Choroid plexus epithelial cell (primary cell): ENCODE data around the gene PIEZO1.

Source experiments
- DNase-seq: peaks from one replicate; pipeline ENCODE4 v3.0.0-alpha.2; 2010; ENCODE audit warnings: low read depth
- H3K4me3 ChIP-seq: 2 replicates; pipeline ENCODE4 v1.5.1; 2011; ENCODE audit warnings: low read depth, mild to moderate bottlenecking, control low read depth, low read length, moderate library complexity
- CTCF ChIP-seq: conservative IDR thresholded peaks from 2 replicates; pipeline ENCODE4 v1.5.1; 2011; ENCODE audit warnings: low read depth, mild to moderate bottlenecking, control low read depth, inconsistent platforms, low read length, moderate library complexity

The PIEZO1 gene

DNA sequence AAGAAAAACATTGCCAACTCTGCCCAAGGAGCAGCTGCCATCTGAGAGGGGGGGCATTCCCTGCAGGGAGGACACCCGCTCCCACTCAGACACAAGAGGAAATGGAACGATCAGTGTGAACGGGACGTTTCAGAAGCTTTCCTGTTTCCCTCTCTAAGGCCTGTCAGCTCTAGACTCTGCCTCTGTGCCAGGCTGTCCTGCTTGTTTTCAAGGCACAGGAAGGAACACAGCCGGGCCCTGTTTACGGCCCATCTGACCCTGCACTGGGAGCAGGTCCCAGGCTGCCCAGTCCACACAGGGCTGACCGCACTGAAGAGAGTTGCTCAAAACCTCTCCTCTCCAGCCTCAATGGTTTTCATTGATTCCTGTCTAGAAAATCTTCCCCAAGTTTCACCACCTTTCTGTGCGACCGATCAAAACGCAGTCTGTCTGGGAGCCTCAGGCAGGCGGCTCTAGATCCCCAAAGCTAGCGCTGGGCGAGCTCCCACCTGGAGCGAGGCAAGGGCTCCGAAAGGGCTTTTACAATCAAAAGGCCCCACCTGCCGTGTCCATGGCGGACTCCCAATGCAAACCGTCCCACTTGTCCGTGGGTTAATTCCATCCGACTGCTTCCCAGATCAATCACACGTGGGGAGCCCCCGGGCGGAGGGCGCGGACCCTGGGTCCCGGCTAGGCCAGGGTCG is 1.5 kb downstream of the PIEZO1 start:
- no peak for TF ChIP-seq CTCF
- peak; percentile 35 for DNase-seq
- H3K4me3 ChIP-seq, result peak overlapping the region; percentile 65

DNA sequence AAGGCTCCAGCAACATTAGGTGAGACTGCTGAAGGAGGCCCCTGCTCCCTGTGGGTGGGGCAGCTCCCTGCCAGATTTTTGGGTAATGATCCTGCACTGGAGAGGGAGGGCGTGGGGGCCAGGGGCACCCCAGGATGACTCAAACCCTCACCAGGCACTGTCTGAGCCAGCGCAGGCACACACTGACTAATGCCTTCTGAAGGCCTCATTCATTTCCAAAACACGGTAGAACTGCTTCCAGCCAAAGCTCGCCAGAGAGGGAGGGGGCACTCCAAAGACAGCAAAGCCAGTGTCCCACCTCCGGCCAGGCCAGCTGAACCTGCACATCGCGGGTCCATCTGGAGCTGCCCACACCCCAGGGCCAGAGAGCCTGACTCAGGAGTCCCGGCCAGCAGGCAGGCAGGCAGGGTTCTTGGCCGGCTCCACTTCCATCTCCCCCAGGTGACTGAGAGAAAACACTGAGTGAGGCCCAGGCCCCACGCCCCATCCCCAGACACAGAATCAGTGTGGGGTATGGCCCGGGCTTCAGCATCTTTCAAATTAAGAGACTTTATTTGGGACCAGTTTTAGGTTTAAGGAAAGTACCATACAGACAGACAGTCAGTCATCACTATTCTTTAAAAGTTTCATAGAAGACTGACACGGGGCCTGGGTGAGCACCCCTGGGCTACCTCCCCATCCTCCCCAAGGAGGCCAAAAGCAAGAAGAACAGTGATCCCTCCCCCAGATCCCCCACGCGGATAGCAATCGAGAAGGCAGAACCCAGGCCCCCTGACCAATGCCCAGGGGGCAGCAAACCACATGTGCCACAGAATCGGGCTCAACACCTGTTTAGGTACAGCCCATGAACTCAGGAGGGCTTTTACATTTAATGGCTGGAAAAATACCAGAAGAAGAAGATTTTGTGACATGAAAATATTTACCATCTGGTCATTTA is 2.3 kb downstream of the PIEZO1 start:
- TF ChIP-seq CTCF, result no peak
- peak overlapping the region; percentile 5 for H3K4me3 ChIP-seq
- peak; percentile 39 for DNase-seq

GRCh38 chr16:88781140-88782077 is 3.6 kb downstream of the PIEZO1 start:
- DNase-seq, result no peak
- H3K4me3 ChIP-seq, result no peak overlapping the region

DNA sequence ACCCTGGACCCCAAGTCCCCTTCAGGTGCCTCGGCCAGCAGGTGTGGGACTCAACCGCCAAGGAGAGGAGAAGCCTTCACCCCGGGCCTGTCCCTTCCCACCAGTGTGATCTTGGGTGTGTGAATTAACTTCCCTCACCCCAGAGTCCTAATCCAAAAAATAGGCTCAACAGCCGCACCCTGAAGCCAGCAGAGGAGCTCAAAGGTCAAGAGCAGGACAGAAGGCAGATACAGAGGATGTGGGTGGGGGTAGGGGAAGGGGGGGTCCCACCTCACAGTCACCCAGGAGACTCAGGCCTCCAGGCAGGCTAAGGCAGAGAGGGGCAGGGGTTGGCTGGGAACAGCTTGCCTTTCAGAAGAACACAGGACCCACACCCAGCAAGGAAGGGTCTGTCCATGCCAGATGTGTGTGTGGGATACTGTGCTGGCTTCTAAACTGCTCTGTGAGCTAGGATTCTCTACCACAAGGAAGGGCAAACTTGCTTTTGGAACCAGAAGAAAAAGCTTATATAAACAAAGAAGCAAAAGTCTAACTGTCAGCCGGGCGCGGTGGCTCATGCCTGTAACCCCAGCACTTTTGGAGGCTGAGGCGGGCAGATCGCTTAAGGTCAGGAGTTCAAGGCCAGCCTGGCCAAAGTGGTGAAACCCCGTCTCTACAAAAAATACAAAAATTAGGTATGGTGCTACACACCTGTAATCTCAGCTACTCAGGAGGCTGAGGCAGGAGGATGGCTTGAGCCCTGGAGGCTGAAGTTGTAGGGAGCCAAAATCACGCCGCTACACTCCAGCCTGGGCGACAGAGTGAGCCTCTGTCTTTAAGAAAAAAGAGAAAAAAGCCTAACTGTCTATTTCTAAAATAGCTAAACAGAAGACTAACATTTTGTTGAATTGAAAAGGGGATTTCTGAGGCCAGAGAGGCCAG is 4.6 kb downstream of the PIEZO1 start:
- H3K4me3 ChIP-seq, result no peak overlapping the region
- no peak for TF ChIP-seq CTCF
- DNase-seq, result no peak

More at GRCh38 chr16:88781140-88782077, 3.6 kb downstream of the PIEZO1 start:
- no peak for TF ChIP-seq CTCF

DNA sequence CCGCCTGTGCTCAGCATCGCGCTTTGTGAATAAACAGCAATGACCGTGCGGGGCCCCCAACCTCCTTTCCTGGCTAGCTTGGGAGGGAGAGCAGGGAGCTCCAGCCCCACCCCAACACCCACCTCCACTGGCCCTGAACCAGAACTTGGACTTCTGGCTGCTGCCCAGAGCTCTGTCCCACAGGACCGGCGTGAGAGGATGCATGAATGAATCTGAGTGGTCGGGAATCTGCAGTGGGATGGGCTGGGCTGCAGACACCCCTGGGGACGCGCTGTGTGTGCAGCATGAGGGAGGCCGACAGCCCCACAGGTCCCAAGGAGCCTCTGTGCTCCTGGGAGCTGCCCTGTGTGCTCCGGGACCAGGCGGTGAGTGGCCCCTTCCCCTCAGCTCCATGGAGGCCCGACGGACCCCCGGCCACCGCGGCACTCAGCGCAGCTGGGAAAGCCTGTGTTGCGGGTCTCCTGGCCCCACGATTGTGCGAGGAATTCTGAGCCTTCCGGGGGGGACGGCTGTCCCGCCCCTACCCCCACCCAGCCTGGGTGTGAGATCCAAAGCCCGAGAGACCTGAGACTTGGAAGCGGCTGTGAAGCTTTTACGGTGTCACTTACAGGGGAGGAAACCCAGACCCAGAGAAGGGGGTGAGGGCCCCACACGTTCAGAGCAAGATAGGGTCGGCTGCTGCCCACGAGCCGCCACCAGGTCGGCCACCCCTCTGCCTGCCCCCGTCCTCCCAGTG is 5.4 kb downstream of the PIEZO1 start:
- H3K4me3 ChIP-seq, result no peak overlapping the region
- no peak for DNase-seq
- TF ChIP-seq CTCF, result no peak
